Thyroid gland (tissue), 4 donors: ENCODE measurements around the gene YEATS4.

Experiments
- CTCF ChIP-seq, 6 experiments: fragments of 200-600 bp in 3 of 6; fragments of 450-650 bp in 3 of 6; sonication (generic) in 3 of 6; IDR thresholded peaks; one replicate each; pipeline ENCODE4 v1.5.1; 2016 to 2019; ENCODE audit warnings: antibody characterized with exemption in 6 of 6, mild to moderate bottlenecking in 2 of 6, inconsistent platforms in 1 of 6, moderate library complexity in 1 of 6
- POLR2A ChIP-seq, 2 donors: fragments of 450-650 bp; IDR thresholded peaks; one replicate each; pipeline ENCODE4 v1.6.1; 2017; ENCODE audit warnings: antibody characterized with exemption in 2 of 2, mild to moderate bottlenecking in 2 of 2, moderate library complexity in 1 of 2

GRCh38 chr12:69334158-69334557 lies 25.4 kb upstream of the YEATS4 start:
- TF ChIP-seq POLR2A (IDR thresholded peaks at IDR 0.05): no peak
- TF ChIP-seq CTCF (IDR thresholded peaks at IDR 0.05): no peak
